ENCODE results near the gene RPL9.
"Not testable (repeated sequence)": the region's sequence is repeated elsewhere in the genome, so short reads cannot be mapped to it uniquely, and the experiment has no call there.

The RPL9 gene

GRCh38 chr4:39422247-39422646 is 36.5 kb downstream of the RPL9 start:
- DNase-seq, result no peak

DNA sequence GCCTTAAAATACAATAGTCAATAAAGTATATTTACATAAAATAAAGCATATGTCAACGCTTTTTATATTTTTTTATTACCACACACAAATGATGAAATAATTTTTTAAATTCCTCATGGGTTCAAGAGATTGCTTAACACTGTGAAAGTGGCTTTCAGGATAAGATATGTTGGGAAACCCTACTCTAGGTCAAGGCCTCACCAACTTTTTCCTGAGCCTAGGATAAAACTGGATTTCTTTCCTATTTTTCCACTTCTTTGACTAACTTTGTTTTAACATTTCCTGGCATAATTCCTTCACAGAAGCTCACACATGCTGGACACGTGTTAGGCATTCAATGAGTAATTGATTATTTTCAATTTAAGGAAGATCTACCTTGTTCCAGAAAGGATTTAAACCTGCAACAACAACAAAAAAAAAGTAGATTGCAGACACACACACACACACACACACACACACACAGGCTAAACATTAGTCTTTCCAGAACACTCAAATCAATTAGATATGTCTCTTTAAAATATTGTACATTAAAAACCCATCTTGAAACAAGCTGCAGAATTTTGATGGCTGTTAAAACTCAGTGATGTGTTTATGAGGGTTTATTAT is 42.9 kb downstream of the RPL9 start:
- DNase-seq, result no peak

DNA sequence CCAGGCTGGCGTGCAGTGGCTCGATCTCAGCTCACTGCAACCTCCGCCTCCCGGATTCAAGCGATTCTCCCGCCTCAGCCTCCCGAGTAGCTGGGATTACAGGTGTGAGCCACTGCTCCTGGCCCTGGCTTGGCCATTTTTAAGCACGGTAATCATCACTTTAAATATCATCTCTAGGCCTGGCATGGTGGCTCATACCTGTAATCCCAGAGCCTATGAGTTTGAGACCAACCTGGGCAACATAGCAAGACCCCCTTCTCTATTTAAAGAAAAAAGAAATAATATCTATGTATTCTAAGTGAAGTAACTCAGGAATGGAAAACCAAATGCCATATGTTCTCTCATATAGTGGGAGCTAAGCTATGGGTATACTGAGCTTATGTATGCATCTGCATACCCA is 47.2 kb downstream of the RPL9 start:
- not testable (repeated sequence) for DNase-seq

DNA sequence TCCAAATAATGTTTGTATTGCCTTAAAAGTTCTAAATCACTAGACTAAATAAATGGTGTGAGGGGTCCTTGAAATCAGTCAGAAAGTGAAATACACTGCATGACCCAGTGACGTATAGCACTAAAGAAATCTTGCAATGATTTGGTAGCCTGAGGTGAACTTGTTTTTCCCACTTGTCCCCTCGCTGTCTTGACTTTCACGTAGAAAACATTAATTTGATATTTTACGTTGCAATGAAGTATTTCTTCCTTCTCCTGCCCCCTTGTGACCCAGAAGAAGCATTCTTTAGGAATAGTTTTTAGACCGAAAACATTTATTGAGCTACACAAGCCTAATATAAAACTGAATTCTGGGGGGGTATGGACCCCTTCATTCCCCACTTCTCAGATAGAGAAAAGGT is 48.3 kb downstream of the RPL9 start:
- no peak for DNase-seq

DNA sequence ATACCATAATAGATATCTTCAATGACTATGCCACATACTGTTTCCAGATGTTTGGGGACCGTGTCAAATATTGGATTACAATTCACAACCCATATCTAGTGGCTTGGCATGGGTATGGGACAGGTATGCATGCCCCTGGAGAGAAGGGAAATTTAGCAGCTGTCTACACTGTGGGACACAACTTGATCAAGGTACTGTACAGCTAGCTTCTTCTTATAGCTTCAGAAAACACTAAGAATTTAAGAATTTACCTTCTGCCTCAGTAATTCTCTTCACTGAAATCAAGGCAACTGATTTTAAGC is 51.2 kb downstream of the RPL9 start:
- DNase-seq, result no peak

GRCh38 chr4:39406763-39407583 is 51.7 kb downstream of the RPL9 start, which contains the start of gene KLB:
KLB (plus strand) TSS chr4:39406930; CDS start chr4:39406950, 20 bp downstream.
- no peak for DNase-seq
